H9 (cell line): ENCODE results near the gene OGA. TPM values are rescaled to one million over a fixed set of nuclear protein-coding genes. Genes with fewer than 3 reads are reported as not detected.

Experiments used
- DNase-seq: peaks from one replicate; pipeline ENCODE4 v3.0.0-alpha.2; 2017
- H2AFZ ChIP-seq: one replicate; pipeline ENCODE4 v1.6.1; 2013; ENCODE audit warnings: mild to moderate bottlenecking, low read length, control low read depth, moderate library complexity
- H2AK5ac ChIP-seq: 2 replicates; pipeline ENCODE4 v1.6.1; 2013; ENCODE audit warnings: low read length, control low read depth, mixed read lengths; ENCODE audit not compliant: insufficient read length
- H2BK120ac ChIP-seq: one replicate; pipeline ENCODE4 v1.6.1; 2013; ENCODE audit warnings: low read depth, mild to moderate bottlenecking, low read length, control low read depth, inconsistent platforms; ENCODE audit not compliant: poor library complexity, severe bottlenecking
- H2BK12ac ChIP-seq: 2 replicates; pipeline ENCODE4 v1.6.1; 2013; ENCODE audit warnings: low read length, control low read depth, mixed read lengths, low read depth; ENCODE audit not compliant: insufficient read length
- H2BK15ac ChIP-seq: 2 replicates; pipeline ENCODE4 v1.6.1; 2013; ENCODE audit warnings: low read depth, low read length, control low read depth
- H2BK20ac ChIP-seq: one replicate; pipeline ENCODE4 v1.6.1; 2013; ENCODE audit warnings: low read depth, mild to moderate bottlenecking, low read length, control low read depth, inconsistent platforms; ENCODE audit not compliant: poor library complexity, severe bottlenecking
- H2BK5ac ChIP-seq: 2 replicates; pipeline ENCODE4 v1.6.1; 2013; ENCODE audit warnings: low read length, control low read depth, mixed read lengths; ENCODE audit not compliant: insufficient read length
- H3K14ac ChIP-seq: 2 replicates; pipeline ENCODE4 v1.6.1; 2013; ENCODE audit warnings: low read length, control low read depth; ENCODE audit not compliant: insufficient read depth
- H3K18ac ChIP-seq: 2 replicates; pipeline ENCODE4 v1.6.1; 2013; ENCODE audit warnings: low read depth, mild to moderate bottlenecking, mixed read lengths, low read length, control low read depth; ENCODE audit not compliant: insufficient read length
- H3K23ac ChIP-seq: 2 replicates; pipeline ENCODE4 v1.6.1; 2013; ENCODE audit warnings: low read length, control low read depth, mixed read lengths, low read depth; ENCODE audit not compliant: insufficient read length
- H3K23me2 ChIP-seq: 2 replicates; pipeline ENCODE4 v1.6.1; 2013; ENCODE audit warnings: low read depth, mild to moderate bottlenecking, mixed read lengths, low read length, control low read depth; ENCODE audit not compliant: insufficient read length, poor library complexity, severe bottlenecking
- H3K27ac ChIP-seq: 2 replicates; pipeline ENCODE4 v1.5.1; 2013; ENCODE audit warnings: low read length, control low read depth, mixed read lengths, low read depth; ENCODE audit not compliant: insufficient read length
- H3K27me3 ChIP-seq: 2 replicates; pipeline ENCODE4 v1.6.1; 2013; ENCODE audit warnings: low read length, control low read depth, inconsistent platforms; ENCODE audit not compliant: insufficient read depth
- H3K4ac ChIP-seq: 2 replicates; pipeline ENCODE4 v1.6.1; 2013; ENCODE audit warnings: low read depth, mild to moderate bottlenecking, control low read depth, inconsistent platforms, low read length, moderate library complexity
- H3K4me1 ChIP-seq: 2 replicates; pipeline ENCODE4 v1.6.1; 2013; ENCODE audit warnings: low read length, control low read depth, inconsistent platforms; ENCODE audit not compliant: insufficient read depth
- H3K4me2 ChIP-seq: 2 replicates; pipeline ENCODE4 v1.6.1; 2013; ENCODE audit warnings: low read length, control low read depth, mixed read lengths; ENCODE audit not compliant: insufficient read length, insufficient read depth
- H3K56ac ChIP-seq: 2 replicates; pipeline ENCODE4 v1.6.1; 2013; ENCODE audit warnings: low read depth, mild to moderate bottlenecking, mixed read lengths, low read length, control low read depth; ENCODE audit not compliant: insufficient read length
- H3K79me1 ChIP-seq: 2 replicates; pipeline ENCODE4 v1.6.1; 2013; ENCODE audit warnings: low read depth, mild to moderate bottlenecking, moderate library complexity, low read length, control low read depth, inconsistent platforms; ENCODE audit not compliant: insufficient read depth, poor library complexity, severe bottlenecking
- H3K79me2 ChIP-seq: 2 replicates; pipeline ENCODE4 v1.6.1; 2013; ENCODE audit warnings: low read length, control low read depth, inconsistent platforms; ENCODE audit not compliant: insufficient read depth
- H3K9ac ChIP-seq: 2 replicates; pipeline ENCODE4 v1.6.1; 2013; ENCODE audit warnings: low read length, control low read depth, mixed read lengths; ENCODE audit not compliant: insufficient read length; ENCODE audit errors: extremely low read depth
- H3K9me3 ChIP-seq: one replicate; pipeline ENCODE4 v1.6.1; 2013; ENCODE audit warnings: low read depth, low read length, inconsistent platforms; ENCODE audit not compliant: control insufficient read depth
- H3T11ph ChIP-seq: one replicate; pipeline ENCODE4 v1.6.1; 2013; ENCODE audit warnings: mild to moderate bottlenecking, low read length, control low read depth, inconsistent platforms
- H4K20me1 ChIP-seq: one replicate; pipeline ENCODE4 v1.6.1; 2013; ENCODE audit not compliant: control insufficient read depth, insufficient read length, insufficient read depth
- H4K5ac ChIP-seq: 2 replicates; pipeline ENCODE4 v1.6.1; 2013; ENCODE audit warnings: low read depth, mild to moderate bottlenecking, mixed read lengths, low read length, control low read depth; ENCODE audit not compliant: insufficient read length
- H4K8ac ChIP-seq: replicated peaks from 2 replicates; pipeline ENCODE4 v1.6.1; 2013; ENCODE audit warnings: low read length, control low read depth, mixed read lengths, low read depth; ENCODE audit not compliant: insufficient read length
- H4K91ac ChIP-seq: 2 replicates; pipeline ENCODE4 v1.6.1; 2013; ENCODE audit warnings: low read depth, mild to moderate bottlenecking, moderate library complexity, mixed read lengths, low read length, control low read depth; ENCODE audit not compliant: insufficient read length
- H3K27ac Mint-ChIP-seq, 3 experiments: 2 replicates in 2 of 3; 3 replicates in 1 of 3; pipeline ENCODE4 v1.8.0; 2020 to 2021; ENCODE audit warnings: mixed read lengths in 3 of 3, mild to moderate bottlenecking in 1 of 3, moderate library complexity in 1 of 3
- H3K27me3 Mint-ChIP-seq: 2 replicates; pipeline ENCODE4 v1.8.0; 2021; ENCODE audit warnings: low read depth, mild to moderate bottlenecking, moderate library complexity, mixed read lengths
- H3K36me3 Mint-ChIP-seq, 3 experiments: 2 replicates in 2 of 3; 3 replicates in 1 of 3; pipeline ENCODE4 v1.8.0; 2020 to 2021; ENCODE audit warnings: low read depth in 3 of 3, mixed read lengths in 3 of 3; ENCODE audit not compliant: insufficient read depth in 1 of 3
- H3K4me1 Mint-ChIP-seq, 2 experiments: 2 replicates each; pipeline ENCODE4 v1.8.0; 2020; ENCODE audit warnings: mixed read lengths in 2 of 2
- H3K4me3 Mint-ChIP-seq, 2 experiments: 2 replicates in 1 of 2; 3 replicates in 1 of 2; pipeline ENCODE4 v1.8.0; 2020 to 2021; ENCODE audit warnings: mild to moderate bottlenecking in 2 of 2, mixed read lengths in 2 of 2, moderate library complexity in 1 of 2
- H3K9me3 Mint-ChIP-seq, 2 experiments: 2 replicates in 1 of 2; 3 replicates in 1 of 2; pipeline ENCODE4 v1.8.0; 2020; ENCODE audit warnings: mild to moderate bottlenecking in 2 of 2, mixed read lengths in 2 of 2, moderate library complexity in 1 of 2
- WGBS: extraction: QIAGEN DNeasy Blood & Tissue Kit; methylation state at CpG from one replicate; pipeline ENCODE4 v1.1.7; 2013; ENCODE audit warnings: missing lambda C conversion rate, low lambda C conversion rate, mixed read lengths; ENCODE audit not compliant: insufficient read length; ENCODE audit errors: extremely low coverage; 5-methylcytosine and 5-hydroxymethylcytosine counted together
- total RNA-seq: library from RNA; stranded (reverse); gene quantifications from 2 replicates; pipeline ENCODE4 v1.2.1, GENCODE V29; 2021
- TF ChIP-seq, protein P1 (sequence below): fragments of 200-600 bp; sonication (generic); conservative IDR thresholded peaks from 3 replicates; pipeline ENCODE4 v1.8.0; 2021; ENCODE audit warnings: antibody characterized with exemption, mild to moderate bottlenecking

Gene OGA
- total RNA-seq, 1 experiment from 2014 or later = 125 TPM

DNA sequence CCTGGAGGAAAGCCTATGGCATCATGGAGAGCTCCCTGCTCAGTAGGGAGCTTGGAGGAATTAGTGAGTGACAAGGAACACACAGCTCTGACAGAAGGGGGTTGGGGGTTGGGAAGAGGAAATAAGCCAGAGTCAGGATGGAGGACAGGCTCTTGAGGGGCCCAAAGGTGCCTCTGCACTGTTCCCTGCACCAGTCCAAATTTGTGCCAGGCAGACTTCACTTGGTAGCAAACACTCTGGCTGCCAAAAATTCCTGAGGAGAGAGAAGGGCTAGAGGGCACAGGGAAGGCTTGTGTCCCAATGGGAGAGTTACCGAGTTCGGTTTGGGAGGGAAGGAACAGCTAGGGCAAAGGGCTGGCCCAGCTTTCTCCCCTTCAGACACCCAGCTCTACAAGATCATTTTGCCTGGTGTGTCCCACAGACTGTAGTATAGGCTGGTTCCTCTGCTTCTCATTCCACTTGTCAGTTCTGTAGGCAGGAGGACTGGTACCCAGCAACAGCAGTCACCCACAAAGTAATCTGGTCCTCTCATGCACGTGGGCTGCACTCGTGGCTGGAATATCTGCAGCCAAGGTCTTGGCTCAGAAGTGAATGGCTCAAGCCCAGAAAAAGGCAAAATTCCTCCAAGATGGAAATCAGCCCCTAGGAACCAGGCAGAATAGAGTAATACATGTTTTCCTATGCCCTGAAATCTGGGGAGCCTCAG is 33.3 kb upstream of the OGA start:
- no peaks in the 10 kb centered on the region for H4K20me1 ChIP-seq
- H3K4me2 ChIP-seq = no peak overlapping the region
- no peak overlapping the region for H3K27ac ChIP-seq
- no peak overlapping the region for H3K27ac Mint-ChIP-seq
- no peak overlapping the region for H4K5ac ChIP-seq
- peaks cover 0 to 4% (median 0%) of the 10 kb centered on the region in 3 experiments; a peak in 1 of 7 replicates for H3K36me3 Mint-ChIP-seq
- no peaks in the 10 kb centered on the region for H3K4me1 ChIP-seq
- no peak overlapping the region for H2BK120ac ChIP-seq
- no peaks in the 10 kb centered on the region for H3K79me2 ChIP-seq
- TF ChIP-seq, protein P1, sequence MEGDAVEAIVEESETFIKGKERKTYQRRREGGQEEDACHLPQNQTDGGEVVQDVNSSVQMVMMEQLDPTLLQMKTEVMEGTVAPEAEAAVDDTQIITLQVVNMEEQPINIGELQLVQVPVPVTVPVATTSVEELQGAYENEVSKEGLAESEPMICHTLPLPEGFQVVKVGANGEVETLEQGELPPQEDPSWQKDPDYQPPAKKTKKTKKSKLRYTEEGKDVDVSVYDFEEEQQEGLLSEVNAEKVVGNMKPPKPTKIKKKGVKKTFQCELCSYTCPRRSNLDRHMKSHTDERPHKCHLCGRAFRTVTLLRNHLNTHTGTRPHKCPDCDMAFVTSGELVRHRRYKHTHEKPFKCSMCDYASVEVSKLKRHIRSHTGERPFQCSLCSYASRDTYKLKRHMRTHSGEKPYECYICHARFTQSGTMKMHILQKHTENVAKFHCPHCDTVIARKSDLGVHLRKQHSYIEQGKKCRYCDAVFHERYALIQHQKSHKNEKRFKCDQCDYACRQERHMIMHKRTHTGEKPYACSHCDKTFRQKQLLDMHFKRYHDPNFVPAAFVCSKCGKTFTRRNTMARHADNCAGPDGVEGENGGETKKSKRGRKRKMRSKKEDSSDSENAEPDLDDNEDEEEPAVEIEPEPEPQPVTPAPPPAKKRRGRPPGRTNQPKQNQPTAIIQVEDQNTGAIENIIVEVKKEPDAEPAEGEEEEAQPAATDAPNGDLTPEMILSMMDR = no peak
- H3K27me3 ChIP-seq = no peaks in the 10 kb centered on the region
- no peak overlapping the region for H3K4me3 Mint-ChIP-seq
- WGBS = no CpG with 5 or more reads among the region's 4 CpGs
- no peak for DNase-seq
- no peak overlapping the region for H3K23ac ChIP-seq
- no peaks in the 10 kb centered on the region for H3K9me3 Mint-ChIP-seq
- H3K27me3 Mint-ChIP-seq = no peaks in the 10 kb centered on the region
- H3K4me1 Mint-ChIP-seq = peaks cover 16 to 23% of the 10 kb centered on the region in 2 experiments
- no peak overlapping the region for H4K91ac ChIP-seq
- H3K18ac ChIP-seq = no peak overlapping the region
- no peak overlapping the region for H2BK15ac ChIP-seq
- no peak overlapping the region for H3K9ac ChIP-seq
- H3K9me3 ChIP-seq = no peaks in the 10 kb centered on the region
- no peak overlapping the region for H2BK12ac ChIP-seq
- no peak overlapping the region for H3K14ac ChIP-seq
- H3K56ac ChIP-seq = no peak overlapping the region
- H2AK5ac ChIP-seq = no peak overlapping the region
- H2BK20ac ChIP-seq = no peak overlapping the region
- H3K4ac ChIP-seq = no peak overlapping the region
- H2AFZ ChIP-seq = no peak overlapping the region
- H3K79me1 ChIP-seq = no peaks in the 10 kb centered on the region
- H3K23me2 ChIP-seq = no peaks in the 10 kb centered on the region
- no peak overlapping the region for H4K8ac ChIP-seq
- H3T11ph ChIP-seq = no peak overlapping the region
- no peak overlapping the region for H2BK5ac ChIP-seq
